GM19239 (cell line): ENCODE results near the gene TMSB15B.
"Not testable (repeated sequence)": the region's sequence is repeated elsewhere in the genome, so short reads cannot be mapped to it uniquely, and the experiment has no call there.

ENCODE experiments used
- DNase-seq: peaks from one replicate; pipeline ENCODE4 v3.0.0; 2011; ENCODE audit warnings: low spot score; ENCODE audit not compliant: insufficient read length
- FAIRE-seq: peaks from 2 replicates; lab custom pipeline; 2011; peaks lifted over from hg19 to GRCh38; lab: Jason Lieb, UNC

The TMSB15B gene

DNA sequence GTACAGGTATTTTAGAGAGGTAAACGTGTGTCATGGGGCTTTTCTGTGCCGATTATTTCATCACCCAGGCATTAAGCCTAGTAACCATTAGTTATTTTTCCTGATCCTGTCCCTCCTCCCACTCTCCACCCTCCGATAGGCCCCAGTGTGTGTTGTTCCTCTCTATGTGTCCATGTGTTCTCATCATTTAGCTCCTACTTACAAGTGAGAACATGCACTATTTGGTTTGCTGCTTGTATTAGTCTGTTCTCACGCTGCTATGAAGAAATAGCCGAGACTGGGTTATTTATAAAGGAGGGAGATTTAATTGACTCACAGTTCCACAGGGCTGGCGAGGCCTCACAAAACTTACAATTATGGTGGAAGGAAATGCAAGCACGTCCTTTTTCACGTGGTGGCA lies 53.1 kb downstream of the TMSB15B start:
- not testable (repeated sequence) for FAIRE-seq, DNase-seq
